Ovary (tissue), 3 donors: Measurements from ENCODE around the gene SLC51B.

Experiments used
- EP300 ChIP-seq: sonication (generic); formaldehyde crosslinking; IDR thresholded peaks from one replicate; pipeline ENCODE4 v1.6.1; 2017; ENCODE audit warnings: antibody characterized with exemption
- POLR2A ChIP-seq: fragments of 450-650 bp; IDR thresholded peaks from one replicate; pipeline ENCODE4 v1.6.1; 2017; ENCODE audit warnings: antibody characterized with exemption, mild to moderate bottlenecking, moderate library complexity
- TF ChIP-seq, protein P1 (sequence below), 3 donors: fragments of 450-650 bp in 2 of 3; fragments of 200-600 bp in 1 of 3; IDR thresholded peaks; one replicate each; pipeline versions ENCODE4 v1.5.1 to v1.8.0; 2016 to 2022; ENCODE audit warnings: antibody characterized with exemption in 3 of 3, mild to moderate bottlenecking in 1 of 3
- donor health status: DM: no; HTN: no; CAD: no.

DNA sequence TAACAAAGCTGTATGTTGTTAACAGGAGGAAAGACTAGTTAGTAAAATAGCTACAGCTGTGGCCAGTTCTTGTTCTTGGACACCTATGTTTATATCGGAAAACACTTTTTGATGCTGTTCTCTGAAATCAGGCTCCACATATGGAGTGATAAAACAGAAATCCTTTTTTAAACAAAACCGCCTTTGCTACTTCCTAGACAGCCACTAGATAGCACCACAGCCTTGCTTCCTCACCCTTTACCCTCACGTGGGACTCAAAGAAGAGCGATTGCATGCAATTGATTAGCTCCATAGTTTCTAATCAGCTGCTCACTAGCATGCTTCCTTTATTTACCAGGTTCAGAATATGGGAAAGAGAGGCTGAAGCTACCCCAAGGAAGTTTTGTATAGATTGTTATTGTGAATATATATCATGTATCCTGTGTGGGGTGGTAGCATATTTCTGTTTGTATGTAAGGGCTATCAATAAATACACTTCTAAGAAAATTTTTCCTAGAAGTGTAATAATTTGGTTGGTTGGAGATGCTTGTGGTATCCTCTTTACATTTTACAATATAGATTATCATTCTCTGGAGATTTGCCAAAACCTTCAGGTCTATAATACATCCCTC lies 11.4 kb upstream of the SLC51B start:
- TF ChIP-seq POLR2A (no peak), EP300 (no peak)
- TF ChIP-seq, protein P1, sequence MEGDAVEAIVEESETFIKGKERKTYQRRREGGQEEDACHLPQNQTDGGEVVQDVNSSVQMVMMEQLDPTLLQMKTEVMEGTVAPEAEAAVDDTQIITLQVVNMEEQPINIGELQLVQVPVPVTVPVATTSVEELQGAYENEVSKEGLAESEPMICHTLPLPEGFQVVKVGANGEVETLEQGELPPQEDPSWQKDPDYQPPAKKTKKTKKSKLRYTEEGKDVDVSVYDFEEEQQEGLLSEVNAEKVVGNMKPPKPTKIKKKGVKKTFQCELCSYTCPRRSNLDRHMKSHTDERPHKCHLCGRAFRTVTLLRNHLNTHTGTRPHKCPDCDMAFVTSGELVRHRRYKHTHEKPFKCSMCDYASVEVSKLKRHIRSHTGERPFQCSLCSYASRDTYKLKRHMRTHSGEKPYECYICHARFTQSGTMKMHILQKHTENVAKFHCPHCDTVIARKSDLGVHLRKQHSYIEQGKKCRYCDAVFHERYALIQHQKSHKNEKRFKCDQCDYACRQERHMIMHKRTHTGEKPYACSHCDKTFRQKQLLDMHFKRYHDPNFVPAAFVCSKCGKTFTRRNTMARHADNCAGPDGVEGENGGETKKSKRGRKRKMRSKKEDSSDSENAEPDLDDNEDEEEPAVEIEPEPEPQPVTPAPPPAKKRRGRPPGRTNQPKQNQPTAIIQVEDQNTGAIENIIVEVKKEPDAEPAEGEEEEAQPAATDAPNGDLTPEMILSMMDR (IDR thresholded peaks at IDR 0.05): peak in 2 of 3 donors; percentile 17 to 29
